NCI-H446 treated with DMSO at 0.1 percent for 48 hours (cell line): ENCODE results near the gene CFTR.
"Not testable (repeated sequence)": the region's sequence is repeated elsewhere in the genome, so short reads cannot be mapped to it uniquely, and the experiment has no call there.

Source experiments
- DNase-seq: peaks from one replicate; lab custom pipeline; 2025; lab: John Stamatoyannopoulos, UW

CFTR gene

GRCh38 chr7:117688126-117688525 lies 208.3 kb downstream of the CFTR start:
- no peak for DNase-seq

GRCh38 chr7:117689406-117689805 lies 209.6 kb downstream of the CFTR start:
- DNase-seq: no peak

GRCh38 chr7:117690147-117690546 lies 210.3 kb downstream of the CFTR start:
- no peak for DNase-seq

GRCh38 chr7:117692338-117692737 lies 212.5 kb downstream of the CFTR start:
- no peak for DNase-seq

- DNase-seq: no peak
Measured at GRCh38 chr7:117698018-117698417, 218.2 kb downstream of the CFTR start.

GRCh38 chr7:117704063-117704462 lies 224.2 kb downstream of the CFTR start:
- no peak for DNase-seq

GRCh38 chr7:117705630-117706029 lies 225.8 kb downstream of the CFTR start:
- DNase-seq: no peak

- no peak for DNase-seq
Measured at GRCh38 chr7:117706210-117706609, 226.4 kb downstream of the CFTR start.

- DNase-seq: no peak
Measured at GRCh38 chr7:117707080-117707479, 227.3 kb downstream of the CFTR start.

- DNase-seq: not testable (repeated sequence)
Measured at GRCh38 chr7:117708173-117708572, 228.3 kb downstream of the CFTR start.

GRCh38 chr7:117711556-117711955 lies 231.7 kb downstream of the CFTR start:
- no peak for DNase-seq

- DNase-seq: no peak
Measured at GRCh38 chr7:117715784-117716445, 236.1 kb downstream of the CFTR start.

- DNase-seq: no peak
Measured at GRCh38 chr7:117716707-117717299, 237.0 kb downstream of the CFTR start.

- DNase-seq: no peak
Measured at GRCh38 chr7:117717357-117717756, 237.5 kb downstream of the CFTR start.
